Lung (tissue), 16 donors: Measurements from ENCODE around the gene CD1C. TPM values are rescaled to one million over a fixed set of nuclear protein-coding genes. Genes with fewer than 3 reads are reported as not detected.

ENCODE experiments used
- ATAC-seq: fragments of 200-7000 bp; cut with Tn5 transposase; one replicate; pipeline ENCODE4 v1.9.1; 2020; ENCODE audit warnings: moderate number of reproducible peaks; ENCODE audit not compliant: insufficient read depth, low FRiP score
- DNase-seq, 3 donors: peaks; one replicate each; pipeline ENCODE4 v3.0.0-alpha.2; 2013 to 2017
- H3K27ac ChIP-seq, 2 donors: one replicate each; pipeline ENCODE4 v1.5.1; 2013; ENCODE audit warnings: mild to moderate bottlenecking in 2 of 2, moderate library complexity in 2 of 2, control low read depth in 1 of 2, inconsistent platforms in 1 of 2, low read depth in 1 of 2, low read length in 1 of 2
- H3K27me3 ChIP-seq, 3 donors: one replicate each; pipeline ENCODE4 v1.5.1; 2013; ENCODE audit warnings: low read length in 2 of 3; ENCODE audit not compliant: control insufficient read depth in 3 of 3, insufficient read depth in 3 of 3
- H3K36me3 ChIP-seq, 4 donors: one replicate each; pipeline ENCODE4 v1.5.1; 2013; ENCODE audit warnings: low read length in 4 of 4, mild to moderate bottlenecking in 1 of 4, moderate library complexity in 1 of 4; ENCODE audit not compliant: control insufficient read depth in 4 of 4, insufficient read depth in 4 of 4
- H3K4me1 ChIP-seq, 5 donors: one replicate each; pipeline ENCODE4 v1.5.1; 2013; ENCODE audit warnings: low read length in 5 of 5, mild to moderate bottlenecking in 2 of 5, moderate library complexity in 1 of 5; ENCODE audit not compliant: control insufficient read depth in 5 of 5, insufficient read depth in 5 of 5
- H3K4me3 ChIP-seq: one replicate; pipeline ENCODE4 v1.5.1; 2013; ENCODE audit warnings: mild to moderate bottlenecking, control low read depth, moderate library complexity
- H3K9ac ChIP-seq, 2 donors: one replicate each; pipeline ENCODE4 v1.5.1; 2013; ENCODE audit warnings: low read length in 2 of 2, control low read depth in 1 of 2; ENCODE audit not compliant: insufficient read depth in 1 of 2
- H3K9me3 ChIP-seq, 4 donors: one replicate each; pipeline ENCODE4 v1.5.1; 2013; ENCODE audit warnings: low read length in 3 of 4, mild to moderate bottlenecking in 1 of 4, moderate library complexity in 1 of 4; ENCODE audit not compliant: control insufficient read depth in 4 of 4, insufficient read depth in 3 of 4
- CTCF ChIP-seq: IDR thresholded peaks from 2 replicates; pipeline ENCODE4 v1.5.1; 2012; ENCODE audit warnings: mild to moderate bottlenecking; ENCODE audit errors: control extremely low read depth, extremely low read depth
- WGBS, 2 donors: extraction: QIAGEN DNeasy Blood & Tissue Kit; methylation state at CpG; one replicate each; pipeline ENCODE4 v1.1.7; 2013; 5-methylcytosine and 5-hydroxymethylcytosine counted together
- long read RNA-seq, 5 donors: transcript quantifications; one replicate each; lab custom pipeline, GENCODE V29; 2026
- polyA plus RNA-seq, 2 donors: library from polyadenylated mRNA; stranded (reverse); fragments of 200-250 nt; gene quantifications; one replicate each; pipeline ENCODE4 v1.2.1, GENCODE V29; 2013
- total RNA-seq, 2 donors: library from RNA; depleted of rRNA in 1 of 2; stranded (reverse); fragments of >200 nt in 1 of 2; gene quantifications; one replicate each; pipeline ENCODE4 v1.2.1, GENCODE V29; 2014 to 2021
- donor health status: control.
- donor health status: control.
- donor health status: Bipolar disorder and iron deficiency.
- donor health status: healthy.
- donor health status: DM: yes; HTN: yes; CAD: no.

CD1C gene
- total RNA-seq (1 to 10 TPM in 1 of 2 donors, under 1 TPM in 1; 0.92 to 2.3 TPM), polyA plus RNA-seq (1 to 10 TPM; 1.5 to 2.2 TPM)
- long read RNA-seq, donor 1, partial matches to known transcripts = 0 of 1 reads
- long read RNA-seq, donor 1, other reads (novel, unspliced or antisense) = 0 of 1 reads
- long read RNA-seq, donor 2 = 0 reads
- long read RNA-seq, donor 3 = 0 reads
- long read RNA-seq, donor 4 = 0 reads
- long read RNA-seq, donor 5 = 0 reads

GRCh38 chr1:158289811-158290210 is at the start of gene CD1C:
TSS of gene CD1C (plus strand) at chr1:158289923. CDS start at chr1:158290065, 142 bp downstream.
- H3K9ac ChIP-seq = no peak within 1 kb of the TSS
- no peaks in the 10 kb centered on the region for H3K36me3 ChIP-seq
- H3K27ac ChIP-seq = no peak within 1 kb of the TSS
- H3K27me3 ChIP-seq = no peaks in the 10 kb centered on the region
- no peaks in the 10 kb centered on the region for H3K9me3 ChIP-seq
- no peak for TF ChIP-seq CTCF
- ATAC-seq (no peak), DNase-seq (no peak)
- WGBS, 2 donors = 79 to 88% methylated on average over 4 of the region's 4 CpGs
- no peaks in the 10 kb centered on the region for H3K4me1 ChIP-seq
- no peak within 1 kb of the TSS for H3K4me3 ChIP-seq

GRCh38 chr1:158246650-158247049 is 43.1 kb upstream of the CD1C start:
- WGBS, 2 donors = 78 to 88% methylated on average over 7 of the region's 7 CpGs
- DNase-seq = peak in 2 of 3 donors; percentile 5 to 20
- ATAC-seq = no peak
- Histone ChIP-seq H3K27ac (no peak overlapping the region), H3K4me3 (no peak overlapping the region), H3K9me3 (no peaks in the 10 kb centered on the region), H3K36me3 (no peaks in the 10 kb centered on the region), H3K9ac (no peak overlapping the region), H3K4me1 (no peaks in the 10 kb centered on the region), H3K27me3 (no peaks in the 10 kb centered on the region)
- no peak for TF ChIP-seq CTCF

- H3K9ac ChIP-seq = no peak overlapping the region
- peak in 1 of 3 donors; percentile 17 for DNase-seq
- H3K36me3 ChIP-seq = no peaks in the 10 kb centered on the region
- H3K27me3 ChIP-seq = no peaks in the 10 kb centered on the region
- 26 to 65% methylated on average over 3 of the region's 3 CpGs for WGBS, 2 donors
- no peaks in the 10 kb centered on the region for H3K9me3 ChIP-seq
- no peaks in the 10 kb centered on the region for H3K4me1 ChIP-seq
- no peak overlapping the region for H3K27ac ChIP-seq
- no peak for ATAC-seq
- no peak overlapping the region for H3K4me3 ChIP-seq
- TF ChIP-seq CTCF = no peak
These were observed 41.6 kb upstream of the CD1C start for GRCh38 chr1:158248118-158248517.

- WGBS, 2 donors = 11 to 51% methylated on average over 2 of the region's 2 CpGs
- no peak for DNase-seq
- no peak for ATAC-seq
These were observed 41.0 kb upstream of the CD1C start for GRCh38 chr1:158248771-158249170.

More at GRCh38 chr1:158248771-158249170, 41.0 kb upstream of the CD1C start:
- Histone ChIP-seq H3K4me1 (no peaks in the 10 kb centered on the region), H3K36me3 (no peaks in the 10 kb centered on the region), H3K4me3 (no peak overlapping the region), H3K27me3 (no peaks in the 10 kb centered on the region), H3K9ac (no peak overlapping the region), H3K9me3 (no peaks in the 10 kb centered on the region), H3K27ac (no peak overlapping the region)
- no peak for TF ChIP-seq CTCF
